ENCODE data around the gene UBE2E2.

Gene UBE2E2

GRCh38 chr3:23594894-23595670 is 392.0 kb downstream of the UBE2E2 start:
- ChIA-PET POLR2A (no interaction called here), CTCF (no interaction called here)

GRCh38 chr3:23595851-23596250 is 392.7 kb downstream of the UBE2E2 start:
- no peaks in the 10 kb centered on the region for H3K36me3 ChIP-seq (ENCODE audit: control insufficient read depth in 2 of 2, insufficient read depth in 1 of 2, low read length in 2 of 2)
- ChIA-PET POLR2A (no interaction called here), CTCF (no interaction called here)
- no peak overlapping the region for H3K4me3 ChIP-seq (ENCODE audit: low read depth, low read length)
- H3K27ac ChIP-seq (ENCODE audit: extremely low read depth, low read depth, low read length) = no peak overlapping the region
- no peaks in the 10 kb centered on the region for H3K9me3 ChIP-seq (ENCODE audit: control insufficient read depth, insufficient read depth, low read depth, low read length)
- H3K4me1 ChIP-seq (ENCODE audit: control insufficient read depth, insufficient read depth, low read length) = no peaks in the 10 kb centered on the region
- TF ChIP-seq ZNF362 (tag by site-specific recombination; IDR thresholded peaks at IDR 0.05) = no peak
- TF ChIP-seq ZNF596 (tag by site-specific recombination; IDR thresholded peaks at IDR 0.05) = no peak
- TF ChIP-seq, protein P1, sequence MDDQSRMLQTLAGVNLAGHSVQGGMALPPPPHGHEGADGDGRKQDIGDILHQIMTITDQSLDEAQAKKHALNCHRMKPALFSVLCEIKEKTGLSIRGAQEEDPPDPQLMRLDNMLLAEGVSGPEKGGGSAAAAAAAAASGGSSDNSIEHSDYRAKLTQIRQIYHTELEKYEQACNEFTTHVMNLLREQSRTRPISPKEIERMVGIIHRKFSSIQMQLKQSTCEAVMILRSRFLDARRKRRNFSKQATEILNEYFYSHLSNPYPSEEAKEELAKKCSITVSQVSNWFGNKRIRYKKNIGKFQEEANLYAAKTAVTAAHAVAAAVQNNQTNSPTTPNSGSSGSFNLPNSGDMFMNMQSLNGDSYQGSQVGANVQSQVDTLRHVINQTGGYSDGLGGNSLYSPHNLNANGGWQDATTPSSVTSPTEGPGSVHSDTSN (CRISPR knock-in tag; IDR thresholded peaks at IDR 0.05) = no peak
- no peak for TF ChIP-seq ZNF280C (tag by site-specific recombination; IDR thresholded peaks at IDR 0.05)
- TF ChIP-seq GLI4 (tag by site-specific recombination; IDR thresholded peaks at IDR 0.05) = no peak
- no peak for TF ChIP-seq PRDM1 (tag by site-specific recombination; IDR thresholded peaks at IDR 0.05)
- no peak for TF ChIP-seq BCL11A (tag by site-specific recombination; IDR thresholded peaks at IDR 0.05; ENCODE audit: low read depth)
- TF ChIP-seq ZNF416 (tag by site-specific recombination; IDR thresholded peaks at IDR 0.05) = no peak
- TF ChIP-seq ZNF529 (tag by site-specific recombination; IDR thresholded peaks at IDR 0.05; ENCODE audit: insufficient replicate concordance) = no peak
- no peak for TF ChIP-seq REPIN1 (tag by site-specific recombination; IDR thresholded peaks at IDR 0.05; ENCODE audit: low read depth)
- no peak for TF ChIP-seq KLF9 (tag by site-specific recombination; IDR thresholded peaks at IDR 0.05; ENCODE audit: low read depth)
- TF ChIP-seq, protein P2, sequence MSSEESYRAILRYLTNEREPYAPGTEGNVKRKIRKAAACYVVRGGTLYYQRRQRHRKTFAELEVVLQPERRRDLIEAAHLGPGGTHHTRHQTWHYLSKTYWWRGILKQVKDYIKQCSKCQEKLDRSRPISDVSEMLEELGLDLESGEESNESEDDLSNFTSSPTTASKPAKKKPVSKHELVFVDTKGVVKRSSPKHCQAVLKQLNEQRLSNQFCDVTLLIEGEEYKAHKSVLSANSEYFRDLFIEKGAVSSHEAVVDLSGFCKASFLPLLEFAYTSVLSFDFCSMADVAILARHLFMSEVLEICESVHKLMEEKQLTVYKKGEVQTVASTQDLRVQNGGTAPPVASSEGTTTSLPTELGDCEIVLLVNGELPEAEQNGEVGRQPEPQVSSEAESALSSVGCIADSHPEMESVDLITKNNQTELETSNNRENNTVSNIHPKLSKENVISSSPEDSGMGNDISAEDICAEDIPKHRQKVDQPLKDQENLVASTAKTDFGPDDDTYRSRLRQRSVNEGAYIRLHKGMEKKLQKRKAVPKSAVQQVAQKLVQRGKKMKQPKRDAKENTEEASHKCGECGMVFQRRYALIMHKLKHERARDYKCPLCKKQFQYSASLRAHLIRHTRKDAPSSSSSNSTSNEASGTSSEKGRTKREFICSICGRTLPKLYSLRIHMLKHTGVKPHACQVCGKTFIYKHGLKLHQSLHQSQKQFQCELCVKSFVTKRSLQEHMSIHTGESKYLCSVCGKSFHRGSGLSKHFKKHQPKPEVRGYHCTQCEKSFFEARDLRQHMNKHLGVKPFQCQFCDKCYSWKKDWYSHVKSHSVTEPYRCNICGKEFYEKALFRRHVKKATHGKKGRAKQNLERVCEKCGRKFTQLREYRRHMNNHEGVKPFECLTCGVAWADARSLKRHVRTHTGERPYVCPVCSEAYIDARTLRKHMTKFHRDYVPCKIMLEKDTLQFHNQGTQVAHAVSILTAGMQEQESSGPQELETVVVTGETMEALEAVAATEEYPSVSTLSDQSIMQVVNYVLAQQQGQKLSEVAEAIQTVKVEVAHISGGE (tag by site-specific recombination; conservative IDR thresholded peaks at IDR 0.05; ENCODE audit: low read depth) = no peak

More at GRCh38 chr3:23594894-23595670, 392.0 kb downstream of the UBE2E2 start:
- Histone ChIP-seq H3K27ac (ENCODE audit: extremely low read depth, low read depth, low read length) (no peak overlapping the region), H3K4me1 (ENCODE audit: control insufficient read depth, insufficient read depth, low read length) (no peaks in the 10 kb centered on the region), H3K9me3 (ENCODE audit: control insufficient read depth, insufficient read depth, low read depth, low read length) (no peaks in the 10 kb centered on the region), H3K4me3 (ENCODE audit: low read depth, low read length) (no peak overlapping the region), H3K36me3 (ENCODE audit: control insufficient read depth in 2 of 2, insufficient read depth in 1 of 2, low read length in 2 of 2) (no peaks in the 10 kb centered on the region)
- no peak for TF ChIP-seq SP3 (tag by site-specific recombination; IDR thresholded peaks at IDR 0.05)
- no peak for TF ChIP-seq ZNF169 (tag by site-specific recombination; IDR thresholded peaks at IDR 0.05)

All from HEK293 (cell line).